ENCODE measurements around the gene BLM. TPM values are rescaled to one million over a fixed set of nuclear protein-coding genes. Genes with fewer than 3 reads are reported as not detected.

The BLM gene
- polyA plus RNA-seq, 1 donor (not counting 4 experiments of a cell fraction or from before 2014, with no cell fraction given), result 4.4 TPM

- Histone ChIP-seq H3K79me2 (ENCODE audit: control insufficient read depth, insufficient read depth, low read length) (no peaks in the 10 kb centered on the region), H3K27me3 (ENCODE audit: control insufficient read depth, extremely low read depth, insufficient read depth, low read length) (no peaks in the 10 kb centered on the region), H3K9me3 (ENCODE audit: control insufficient read depth, low read depth, low read length) (no peaks in the 10 kb centered on the region), H3K27ac (ENCODE audit: control insufficient read depth, insufficient read depth, low read length) (no peak overlapping the region), H3K4me2 (ENCODE audit: control insufficient read depth, extremely low read depth, insufficient read depth, low read depth, low read length) (no peak overlapping the region), H3K36me3 (ENCODE audit: control insufficient read depth in 2 of 2, extremely low read depth in 1 of 2, insufficient read depth in 2 of 2, low read length in 2 of 2) (peaks cover 0 to 3% of the 10 kb centered on the region in 2 experiments), H3K9ac (ENCODE audit: control insufficient read depth, extremely low read depth, insufficient read depth, low read length) (no peak overlapping the region), H3K9me1 (ENCODE audit: control insufficient read depth, extremely low read depth, insufficient read depth, low read length) (no peaks in the 10 kb centered on the region), H3K4me3 (ENCODE audit: control insufficient read depth in 2 of 3, extremely low read depth in 1 of 3, insufficient read depth in 2 of 3, low read depth in 1 of 3, low read length in 3 of 3) (no peak overlapping the region), H2AFZ (ENCODE audit: control insufficient read depth, low read length) (no peak overlapping the region), H3K4me1 (ENCODE audit: control insufficient read depth, extremely low read depth, insufficient read depth, low read length) (no peaks in the 10 kb centered on the region), H4K20me1 (ENCODE audit: control insufficient read depth, extremely low read depth, insufficient read depth, low read length) (no peaks in the 10 kb centered on the region)
- dilution Hi-C loops (cut with MboI; ENCODE audit: extremely low pct_ligation_motif_present, low sequenced_read_pairs), result no loop called here
- TF ChIP-seq EZH2 (IDR thresholded peaks at IDR 0.05; ENCODE audit: low read length), result no peak
- TF ChIP-seq CTCF (optimal IDR thresholded peaks at IDR 0.05 in 1 of 3, IDR thresholded peaks at IDR 0.05 in 1 of 3, conservative IDR thresholded peaks at IDR 0.05 in 1 of 3; ENCODE audit: extremely low read depth in 1 of 3, insufficient read depth in 2 of 3, low read length in 3 of 3), result no peak
- no peak for DNase-seq (ENCODE audit: low read depth, low spot score)
- FAIRE-seq, result no peak
These were observed 96.6 kb downstream of the BLM start for GRCh38 chr15:90813796-90814190.

- no peak overlapping the region for H2AFZ ChIP-seq (ENCODE audit: control insufficient read depth, low read length)
- no peak overlapping the region for H3K27ac ChIP-seq (ENCODE audit: control insufficient read depth, insufficient read depth, low read length)
These were observed 97.2 kb downstream of the BLM start for GRCh38 chr15:90814191-90814821.

More at GRCh38 chr15:90814191-90814821, 97.2 kb downstream of the BLM start:
- H3K4me3 ChIP-seq (ENCODE audit: control insufficient read depth in 2 of 3, extremely low read depth in 1 of 3, insufficient read depth in 2 of 3, low read depth in 1 of 3, low read length in 3 of 3), result no peak overlapping the region
- dilution Hi-C loops (cut with MboI; ENCODE audit: extremely low pct_ligation_motif_present, low sequenced_read_pairs), result no loop called here
- DNase-seq (ENCODE audit: low read depth, low spot score) (no peak), FAIRE-seq (no peak)
- no peaks in the 10 kb centered on the region for H3K4me1 ChIP-seq (ENCODE audit: control insufficient read depth, extremely low read depth, insufficient read depth, low read length)
- no peaks in the 10 kb centered on the region for H3K9me3 ChIP-seq (ENCODE audit: control insufficient read depth, low read depth, low read length)
- no peak for TF ChIP-seq EZH2 (IDR thresholded peaks at IDR 0.05; ENCODE audit: low read length)
- TF ChIP-seq CTCF (optimal IDR thresholded peaks at IDR 0.05 in 1 of 3, IDR thresholded peaks at IDR 0.05 in 1 of 3, conservative IDR thresholded peaks at IDR 0.05 in 1 of 3; ENCODE audit: extremely low read depth in 1 of 3, insufficient read depth in 2 of 3, low read length in 3 of 3), result no peak
- no peaks in the 10 kb centered on the region for H3K9me1 ChIP-seq (ENCODE audit: control insufficient read depth, extremely low read depth, insufficient read depth, low read length)
- no peaks in the 10 kb centered on the region for H4K20me1 ChIP-seq (ENCODE audit: control insufficient read depth, extremely low read depth, insufficient read depth, low read length)
- no peak overlapping the region for H3K4me2 ChIP-seq (ENCODE audit: control insufficient read depth, extremely low read depth, insufficient read depth, low read depth, low read length)
- no peak overlapping the region for H3K9ac ChIP-seq (ENCODE audit: control insufficient read depth, extremely low read depth, insufficient read depth, low read length)
- no peaks in the 10 kb centered on the region for H3K79me2 ChIP-seq (ENCODE audit: control insufficient read depth, insufficient read depth, low read length)
- H3K27me3 ChIP-seq (ENCODE audit: control insufficient read depth, extremely low read depth, insufficient read depth, low read length), result no peaks in the 10 kb centered on the region
- peaks cover 0 to 3% of the 10 kb centered on the region in 2 experiments for H3K36me3 ChIP-seq (ENCODE audit: control insufficient read depth in 2 of 2, extremely low read depth in 1 of 2, insufficient read depth in 2 of 2, low read length in 2 of 2)

Data from keratinocyte (primary cell).